Measurements from ENCODE around the gene RFTN1.

RFTN1 gene

DNA sequence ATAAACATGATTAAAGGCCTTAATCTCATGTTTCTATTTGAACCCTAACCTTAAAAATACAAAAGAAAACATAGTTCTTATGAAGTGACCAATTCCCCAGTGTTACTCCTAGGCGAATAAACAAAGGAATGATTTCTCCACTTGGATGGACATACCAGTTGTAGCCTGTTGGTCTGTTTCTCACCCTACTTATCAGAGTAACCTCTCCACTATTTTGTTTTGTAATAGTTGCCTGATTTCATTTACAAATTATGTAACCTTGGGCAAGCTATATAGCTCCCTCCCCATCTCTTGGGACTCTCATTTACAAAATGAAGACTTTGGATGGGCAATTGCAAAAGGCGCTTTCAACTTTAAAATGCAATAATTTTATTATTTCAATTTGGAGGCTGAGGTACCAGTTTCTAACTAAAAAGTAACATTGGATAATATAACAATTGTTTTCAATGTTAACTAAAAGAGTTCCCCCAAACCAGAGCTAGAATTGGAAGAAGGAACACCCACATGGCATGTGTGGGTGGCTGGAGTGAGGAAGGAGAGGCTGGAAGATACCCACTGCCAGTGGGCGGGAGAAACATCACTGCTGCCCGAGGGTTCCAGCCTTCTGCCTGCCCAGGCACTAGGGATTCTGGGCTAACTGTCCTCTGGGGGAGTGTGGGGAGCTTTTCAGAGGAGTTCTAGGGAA is 74.2 kb downstream of the RFTN1 start:
- no peak for DNase-seq (ENCODE audit: low read depth in 2 of 2, low spot score in 1 of 2)

DNA sequence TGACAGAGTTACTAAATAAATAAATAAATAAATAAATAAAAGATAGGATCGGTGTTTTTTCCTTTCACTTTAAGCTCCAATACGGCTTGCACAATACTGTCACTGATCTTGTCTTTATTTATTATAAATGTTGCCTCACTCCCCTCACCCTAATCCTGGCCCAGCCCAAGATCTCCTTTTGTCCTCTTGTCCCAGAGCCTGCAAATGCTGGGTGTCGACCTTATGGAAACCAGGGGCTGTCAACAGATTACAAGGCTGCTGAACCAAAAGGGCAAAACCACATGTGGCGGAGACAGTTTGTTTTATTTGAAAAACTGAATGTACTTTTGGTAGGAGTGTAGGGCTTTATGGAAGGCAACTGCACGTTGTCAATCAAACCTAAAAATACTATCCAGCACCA is 75.9 kb downstream of the RFTN1 start:
- DNase-seq (ENCODE audit: low read depth in 2 of 2, low spot score in 1 of 2) = no peak

DNA sequence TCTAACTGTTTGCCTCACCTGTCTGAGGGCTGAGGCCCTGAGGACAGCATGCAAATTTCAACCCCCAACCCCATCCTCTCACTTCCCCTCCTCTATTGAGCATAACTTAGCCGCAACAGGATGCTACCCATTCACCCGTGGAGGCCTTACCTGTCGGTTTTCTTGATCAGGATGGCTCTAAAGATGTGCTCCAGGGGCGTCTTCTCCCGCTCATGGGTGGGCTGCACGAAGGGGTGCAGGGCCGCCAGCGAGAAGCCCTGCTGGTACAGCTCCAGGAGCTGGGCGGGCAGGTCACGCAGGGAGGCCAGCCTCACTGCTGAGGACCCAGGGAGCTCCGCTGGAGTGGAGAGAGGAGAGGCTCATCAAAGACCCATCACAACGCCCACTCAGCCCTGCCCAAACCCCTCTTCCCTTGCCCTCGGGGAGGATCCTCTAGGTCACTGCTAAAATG is 79.8 kb downstream of the RFTN1 start:
- DNase-seq (ENCODE audit: low read depth in 2 of 2, low spot score in 1 of 2) = no peak

DNA sequence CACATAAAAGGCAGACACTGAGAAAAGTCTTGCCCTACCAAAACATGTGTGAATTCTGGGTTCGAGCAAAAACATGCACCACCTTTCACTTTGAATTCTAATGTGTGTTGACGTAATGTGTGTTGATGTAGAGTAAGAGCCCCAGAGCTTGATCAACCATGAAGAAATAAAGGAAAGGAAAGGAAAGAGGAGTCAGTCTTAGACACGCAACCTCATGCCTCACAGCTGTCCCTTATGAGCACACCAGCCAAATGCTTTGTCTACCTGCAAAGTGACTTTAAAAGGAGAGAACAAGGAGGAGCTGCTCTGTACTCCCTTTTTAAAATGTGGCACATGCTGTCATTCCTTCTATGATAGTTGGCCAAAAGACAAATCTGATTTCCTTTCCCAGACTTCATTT is 80.8 kb downstream of the RFTN1 start:
- DNase-seq (ENCODE audit: low read depth in 2 of 2, low spot score in 1 of 2) = no peak

DNA sequence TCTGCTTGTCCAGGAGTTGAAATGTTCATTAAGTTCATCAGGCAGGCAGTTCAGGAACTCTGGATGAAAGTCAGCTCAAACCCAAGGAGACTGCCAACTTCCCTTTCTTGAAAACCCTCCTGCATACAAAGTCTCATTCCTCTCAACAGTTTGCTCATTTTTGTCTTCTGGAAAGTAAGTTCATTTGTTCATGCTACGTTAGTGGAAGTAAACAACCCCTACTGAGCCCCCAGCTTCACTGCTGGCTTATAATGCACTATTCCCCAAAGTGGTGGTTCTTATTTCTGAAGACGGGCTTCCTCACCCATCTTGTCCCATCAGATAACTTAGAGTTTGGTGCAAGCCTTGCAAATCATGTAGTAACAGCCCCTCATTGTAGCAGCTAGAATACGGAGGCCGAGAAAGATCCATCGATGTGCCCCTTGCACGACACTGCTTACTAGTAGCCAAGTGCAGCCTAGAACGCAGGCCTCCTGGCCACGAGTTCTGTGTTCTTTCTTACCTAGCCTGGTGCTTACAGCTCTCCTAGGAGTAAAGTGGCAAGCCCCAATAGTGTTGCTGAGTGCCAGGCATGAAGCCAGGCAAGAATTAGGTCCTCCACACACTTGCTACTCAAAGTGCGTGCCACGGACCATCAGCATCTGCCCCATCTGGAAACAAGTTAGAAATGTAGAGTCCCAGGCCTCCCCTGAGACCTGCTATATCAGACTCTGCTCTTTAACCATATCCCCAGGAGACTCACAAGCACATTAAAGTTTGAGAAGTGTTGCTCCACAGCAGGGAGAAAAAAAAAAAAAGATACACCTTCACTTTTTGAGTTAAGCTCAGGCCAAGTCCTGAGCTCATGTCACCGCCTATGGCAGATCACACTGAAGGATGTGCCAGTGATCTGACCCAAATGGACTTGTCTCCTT is 82.5 kb downstream of the RFTN1 start:
- no peak for DNase-seq (ENCODE audit: low read depth in 2 of 2, low spot score in 1 of 2)

DNA sequence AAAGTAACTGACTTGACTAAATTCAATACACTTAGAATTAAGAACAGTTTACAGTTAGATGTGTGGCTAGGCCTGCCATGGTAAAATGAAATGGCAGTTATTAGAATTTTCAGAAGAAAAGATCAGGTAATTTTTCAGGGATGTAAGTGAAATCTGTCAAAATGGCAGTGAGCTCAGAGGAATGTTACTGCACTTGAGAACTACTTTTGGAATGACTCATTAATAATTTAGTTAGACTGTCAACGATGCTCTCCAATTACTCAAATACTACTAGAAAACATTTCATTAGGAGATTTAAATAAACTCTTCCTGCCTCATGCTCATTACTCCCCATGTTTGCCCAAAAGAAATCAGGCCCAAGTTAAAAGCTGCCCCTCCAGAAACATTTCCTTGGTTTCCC is 84.4 kb downstream of the RFTN1 start:
- no peak for DNase-seq (ENCODE audit: low read depth in 2 of 2, low spot score in 1 of 2)

DNA sequence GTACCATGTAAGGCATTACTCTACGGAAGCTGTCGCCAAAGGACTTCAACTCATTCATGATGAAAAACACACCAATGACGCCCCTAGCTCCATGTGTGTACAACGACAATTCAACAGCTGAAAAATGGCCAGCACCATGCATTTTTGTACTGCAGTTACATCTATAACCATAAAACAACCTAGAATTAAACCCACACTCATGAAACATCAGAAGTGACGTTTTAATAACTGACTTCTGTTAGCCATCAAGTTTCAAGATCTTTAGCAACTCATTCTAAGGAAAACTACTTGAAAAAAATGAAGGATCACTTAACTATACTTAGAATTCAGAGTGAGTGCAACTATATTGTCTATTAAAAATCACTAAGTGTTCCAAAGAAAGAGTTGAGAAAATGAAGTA is 84.9 kb downstream of the RFTN1 start:
- DNase-seq (ENCODE audit: low read depth in 2 of 2, low spot score in 1 of 2) = no peak

DNA sequence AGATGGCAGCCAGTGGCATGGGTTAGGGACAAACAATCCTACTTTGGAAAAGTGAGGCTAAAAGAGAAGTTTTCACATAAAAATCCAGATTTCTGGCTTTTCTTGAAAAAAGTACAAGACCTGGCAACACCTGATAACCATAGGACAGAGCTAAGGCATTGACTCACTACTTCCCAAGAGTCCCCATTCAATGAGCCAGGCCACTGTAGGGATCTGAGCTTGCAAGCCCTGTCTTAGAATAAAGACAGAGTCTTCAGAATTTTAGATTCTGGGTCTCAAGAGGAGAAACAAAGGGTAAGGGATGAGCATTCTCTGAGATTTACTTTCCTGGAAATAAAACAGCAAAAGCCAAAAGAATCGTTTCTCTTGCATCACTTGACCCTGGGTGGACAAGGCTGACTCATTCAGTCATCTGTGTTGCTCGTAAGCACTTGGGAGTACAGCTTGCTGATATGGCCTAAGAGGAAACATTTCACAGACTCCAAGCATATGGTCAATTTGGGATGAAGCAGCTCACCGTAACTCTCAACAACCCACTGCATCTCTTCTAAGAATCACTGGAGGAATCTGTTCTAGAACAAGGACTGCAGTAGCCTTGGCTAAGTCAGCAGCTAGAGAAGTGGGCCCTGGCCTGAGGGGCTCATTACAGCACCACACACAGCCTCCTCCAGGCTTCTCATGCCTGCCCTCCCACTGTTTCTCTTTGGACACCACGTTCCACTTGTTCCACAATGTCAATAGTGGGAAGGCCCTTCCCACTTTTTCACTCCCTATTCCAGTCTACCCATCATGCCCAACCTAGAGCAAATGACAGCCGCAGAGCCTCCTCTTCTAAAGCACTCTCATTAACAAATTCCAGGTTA is 86.2 kb downstream of the RFTN1 start:
- no peak for DNase-seq (ENCODE audit: low read depth in 2 of 2, low spot score in 1 of 2)

DNA sequence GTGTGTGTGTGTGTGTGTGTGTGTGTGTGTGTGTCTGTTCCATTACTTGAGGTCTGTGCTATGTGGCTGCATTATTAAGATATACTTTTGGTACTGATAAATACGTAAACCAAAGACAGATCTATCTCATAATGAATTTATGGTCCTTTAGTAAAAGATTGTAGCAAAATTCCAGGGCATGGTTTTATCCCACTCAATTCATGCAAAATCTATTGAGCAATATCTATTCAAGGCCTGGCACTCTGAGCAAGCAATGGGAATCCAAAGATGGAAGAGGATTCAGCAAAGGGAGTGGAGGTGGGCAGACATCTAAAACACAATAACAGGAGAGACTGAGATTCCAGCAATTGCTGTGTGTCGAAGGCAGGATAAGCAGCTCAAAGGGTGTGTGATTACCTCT is 86.8 kb downstream of the RFTN1 start:
- DNase-seq (ENCODE audit: low read depth in 2 of 2, low spot score in 1 of 2) = no peak

DNA sequence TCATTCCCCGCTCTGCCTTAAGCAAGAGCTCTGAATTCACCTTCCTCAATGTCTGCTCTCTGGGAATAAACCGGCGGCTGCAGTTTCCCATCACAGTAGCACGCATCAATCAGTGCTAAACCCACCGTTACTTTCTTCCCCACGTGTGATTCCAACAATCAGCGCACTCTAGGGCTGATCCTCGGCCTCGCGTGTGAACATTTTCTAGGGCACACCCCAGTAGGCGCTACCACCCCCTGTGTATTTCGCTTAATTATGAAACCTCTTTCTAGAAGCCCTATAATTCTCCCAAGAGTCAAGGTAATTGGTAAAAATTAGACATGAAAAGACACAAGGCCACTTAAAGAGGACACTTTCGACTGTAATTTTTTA is 87.5 kb downstream of the RFTN1 start:
- DNase-seq (ENCODE audit: low read depth in 2 of 2, low spot score in 1 of 2) = no peak

DNA sequence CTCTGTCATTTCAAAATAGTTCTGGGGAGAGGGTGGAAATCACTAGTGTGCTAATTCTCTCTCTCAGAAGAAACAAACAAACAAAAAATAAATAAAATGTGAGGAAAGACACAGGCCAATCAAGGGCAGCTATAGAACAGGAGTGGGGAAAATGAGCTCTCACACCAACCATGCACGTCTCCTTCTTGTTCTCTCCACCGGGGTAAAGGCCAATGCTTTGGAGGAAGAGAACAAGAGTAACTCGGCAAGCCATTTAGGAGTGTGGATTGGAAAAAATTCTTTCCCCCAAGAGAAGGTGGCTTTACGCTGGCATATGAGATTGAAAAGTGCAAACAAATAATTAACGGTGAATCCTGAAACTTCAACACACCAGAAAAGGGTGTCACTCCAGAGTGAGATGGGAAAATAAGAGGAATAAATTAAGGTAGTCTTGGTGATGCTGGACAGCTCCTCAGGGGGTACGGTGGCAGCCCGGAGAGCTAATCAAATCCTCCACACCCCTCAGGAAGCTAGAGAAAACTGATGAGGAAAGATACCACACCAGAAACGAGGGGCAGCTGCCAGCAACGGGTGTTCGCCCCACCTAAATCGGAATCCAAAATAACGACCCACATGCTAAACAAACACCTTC is 88.0 kb downstream of the RFTN1 start:
- DNase-seq (ENCODE audit: low read depth in 2 of 2, low spot score in 1 of 2) = no peak

DNA sequence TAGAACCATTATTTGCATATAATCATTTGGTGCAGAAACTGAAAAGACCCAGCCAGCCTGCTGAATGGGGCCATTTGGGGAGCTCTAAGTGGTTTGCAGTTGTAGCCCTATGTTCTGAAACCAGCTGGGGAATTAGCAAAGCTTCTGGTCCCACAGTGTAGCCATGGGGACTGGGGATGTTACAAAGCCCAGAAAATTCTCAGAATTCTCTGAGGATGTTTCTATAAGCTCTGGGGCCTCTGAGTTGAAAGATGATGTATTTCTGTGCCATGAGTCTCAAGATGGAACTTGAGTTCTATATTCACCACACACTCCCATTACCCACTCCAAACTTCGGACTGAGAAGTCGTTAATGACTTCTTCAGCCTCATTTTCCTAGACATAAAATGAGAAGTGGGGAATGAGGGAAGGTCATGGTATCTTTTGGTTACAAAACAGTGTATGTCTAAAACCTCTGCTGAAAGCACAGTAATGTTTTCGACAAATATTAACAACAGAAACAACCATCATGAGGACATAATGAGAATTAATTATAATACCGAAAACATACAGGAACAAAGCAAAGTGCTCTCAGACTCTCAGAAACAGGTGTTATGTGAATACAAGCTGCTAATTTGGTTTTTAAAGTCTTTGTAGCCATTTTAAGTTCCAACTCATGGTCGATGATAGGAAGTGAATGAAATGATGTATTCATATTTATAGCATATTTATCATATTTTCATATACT is 89.4 kb downstream of the RFTN1 start:
- no peak for DNase-seq (ENCODE audit: low read depth in 2 of 2, low spot score in 1 of 2)

DNA sequence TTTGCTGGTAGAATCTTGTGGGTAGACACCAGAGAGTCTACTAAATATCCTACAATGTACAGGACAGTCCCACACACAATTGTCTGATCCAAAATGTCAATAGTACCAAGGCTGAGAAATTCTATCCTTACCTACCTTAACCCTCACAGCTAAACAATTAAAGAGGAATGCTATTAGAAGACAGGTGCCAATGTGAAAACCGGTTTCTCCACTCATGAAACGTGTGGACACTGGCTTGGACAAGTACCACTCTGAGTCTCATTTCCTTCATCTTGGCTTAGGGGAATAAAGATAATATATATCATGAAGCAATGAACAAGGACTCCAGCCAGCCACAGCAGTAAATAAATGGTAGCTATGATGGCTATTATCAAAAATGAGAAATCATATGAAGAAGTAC is 90.2 kb downstream of the RFTN1 start:
- no peak for DNase-seq (ENCODE audit: low read depth in 2 of 2, low spot score in 1 of 2)

DNA sequence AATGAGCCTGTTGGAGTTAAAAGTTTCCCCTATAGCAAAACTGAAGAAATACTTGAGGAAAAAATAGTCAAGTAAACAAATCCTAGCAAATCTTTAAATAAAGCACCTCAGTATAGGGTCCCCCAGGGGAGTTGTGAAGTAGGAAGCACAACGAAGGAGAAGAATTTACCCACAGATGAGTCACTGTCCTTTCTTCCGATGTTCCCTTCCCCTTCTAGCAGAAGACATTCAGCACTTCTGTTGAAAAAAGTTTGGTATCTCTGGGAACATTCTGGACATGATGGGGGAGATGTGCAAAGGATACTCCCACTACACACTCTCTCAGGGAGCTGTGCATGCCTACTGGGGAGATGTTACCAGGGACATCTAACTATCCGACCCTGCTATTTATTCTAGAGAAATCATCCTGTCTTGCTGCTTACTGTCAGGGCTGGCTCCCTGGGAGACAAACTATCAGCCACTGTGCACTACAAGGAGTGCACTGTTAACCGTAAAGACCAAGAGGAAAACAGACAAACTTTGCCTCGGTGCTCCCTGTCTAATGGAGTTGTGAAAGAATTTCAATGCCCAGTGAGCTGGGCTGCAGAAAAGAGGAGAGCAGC is 93.8 kb downstream of the RFTN1 start:
- no peak for DNase-seq (ENCODE audit: low read depth in 2 of 2, low spot score in 1 of 2)

DNA sequence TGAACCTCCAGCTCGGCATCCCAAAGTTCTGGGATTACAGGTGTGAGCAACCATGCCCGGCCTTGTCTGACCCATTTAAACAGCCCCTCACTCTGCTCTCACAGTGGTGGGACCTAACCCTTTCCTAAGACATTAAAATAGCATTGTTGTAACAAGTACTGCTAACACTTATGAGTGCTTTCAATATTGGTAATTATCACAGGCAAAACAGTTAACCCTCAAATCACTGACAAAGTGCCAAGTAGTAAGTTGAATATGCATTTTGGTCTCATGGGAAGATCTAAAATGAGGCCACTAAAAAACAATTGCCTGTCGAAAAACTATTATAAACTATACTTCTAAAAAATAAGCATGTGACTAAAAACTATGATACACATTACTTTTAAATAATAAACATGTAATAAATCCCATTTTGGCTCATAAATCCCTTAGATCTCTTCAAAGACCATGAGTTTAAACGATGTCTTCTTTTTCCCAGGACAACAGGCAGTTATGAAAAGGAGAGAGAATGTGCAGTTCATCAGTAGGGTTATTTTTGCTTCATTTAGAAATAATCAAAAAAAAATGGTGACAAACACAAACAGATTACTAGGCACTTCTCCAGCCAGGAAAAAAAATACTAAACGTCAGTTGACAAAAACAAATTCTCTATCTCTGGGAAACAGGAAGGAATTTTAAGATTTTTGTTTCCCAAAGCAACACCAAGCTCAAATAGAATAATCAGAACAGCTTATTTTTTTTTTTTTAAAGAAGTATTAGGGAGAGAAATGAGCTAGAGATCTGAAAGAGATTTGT is 95.4 kb downstream of the RFTN1 start:
- no peak for DNase-seq (ENCODE audit: low read depth in 2 of 2, low spot score in 1 of 2)

DNA sequence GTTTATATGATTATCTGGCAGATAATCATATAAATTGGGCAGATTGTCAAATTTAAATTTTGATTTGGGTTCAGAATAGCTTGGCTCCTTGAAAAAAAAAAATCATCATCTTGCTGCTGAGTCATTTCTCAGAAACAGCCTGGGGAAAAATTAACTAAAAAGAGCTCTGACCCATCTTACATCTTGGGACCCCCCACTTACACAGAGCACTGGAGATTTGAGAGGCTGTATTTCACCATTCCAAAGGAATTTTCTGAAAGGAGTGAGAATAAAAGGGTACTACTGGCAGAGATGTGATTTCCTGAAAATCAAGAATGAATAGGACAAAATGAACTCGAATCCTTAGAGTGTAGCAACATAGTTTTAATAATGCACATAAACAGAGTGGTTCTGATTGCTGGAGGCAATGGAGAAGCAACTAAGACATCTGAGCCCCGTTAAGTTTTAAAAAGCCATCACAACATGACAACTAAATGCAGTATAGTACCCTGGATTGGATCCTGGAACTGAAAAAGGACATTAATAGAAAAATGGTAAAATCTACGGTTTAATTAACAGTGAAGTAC is 97.5 kb downstream of the RFTN1 start:
- DNase-seq (ENCODE audit: low read depth in 2 of 2, low spot score in 1 of 2) = no peak

DNA sequence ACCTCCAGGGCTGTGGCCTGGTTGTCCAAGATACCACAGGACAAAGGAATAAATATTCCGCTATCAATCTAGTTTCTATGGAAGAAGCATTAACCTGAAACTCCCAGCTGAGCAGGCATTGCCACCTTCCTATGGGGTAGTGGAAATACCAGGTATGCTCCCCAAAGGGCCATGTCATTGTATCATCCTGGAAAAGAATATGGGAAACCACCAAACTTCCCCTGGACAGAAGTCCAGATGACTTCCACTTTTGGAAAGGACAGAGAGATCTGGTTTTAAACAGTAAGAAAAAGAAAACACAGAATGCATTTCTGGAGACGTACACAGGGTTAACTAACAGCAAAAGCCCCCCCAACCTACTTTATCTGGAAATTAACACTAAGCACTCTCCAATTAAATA is 100.2 kb downstream of the RFTN1 start:
- DNase-seq (ENCODE audit: low read depth in 2 of 2, low spot score in 1 of 2) = no peak

DNA sequence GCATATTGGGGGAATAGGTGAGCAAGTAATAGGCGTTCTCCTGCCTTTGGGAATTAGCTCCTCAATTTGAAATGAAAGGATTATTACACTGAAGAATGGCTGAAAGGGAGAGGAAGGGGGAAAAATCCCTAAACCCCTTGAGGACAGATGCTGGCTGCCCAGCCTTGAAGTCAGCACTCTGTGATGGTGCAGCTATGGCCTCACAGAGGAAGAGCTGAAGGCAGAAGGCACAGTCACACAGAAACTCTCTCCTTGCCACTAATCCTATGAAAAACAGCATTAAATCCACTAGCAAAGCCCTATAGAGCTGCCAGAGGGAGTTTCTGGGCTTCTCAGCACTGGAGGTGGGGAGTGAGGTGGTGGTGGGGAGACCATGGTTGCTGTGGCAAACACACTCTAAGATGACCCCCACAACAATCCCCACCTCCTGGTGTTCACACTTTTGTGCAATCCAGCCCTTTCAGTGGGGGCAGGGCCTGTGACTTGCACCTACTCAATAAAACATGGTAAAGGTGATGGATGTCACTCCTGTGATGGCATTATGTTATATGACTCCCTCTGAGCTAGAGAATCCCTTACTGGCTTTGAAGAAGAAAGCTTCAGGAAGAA is 101.2 kb downstream of the RFTN1 start:
- no peak for DNase-seq (ENCODE audit: low read depth in 2 of 2, low spot score in 1 of 2)

DNA sequence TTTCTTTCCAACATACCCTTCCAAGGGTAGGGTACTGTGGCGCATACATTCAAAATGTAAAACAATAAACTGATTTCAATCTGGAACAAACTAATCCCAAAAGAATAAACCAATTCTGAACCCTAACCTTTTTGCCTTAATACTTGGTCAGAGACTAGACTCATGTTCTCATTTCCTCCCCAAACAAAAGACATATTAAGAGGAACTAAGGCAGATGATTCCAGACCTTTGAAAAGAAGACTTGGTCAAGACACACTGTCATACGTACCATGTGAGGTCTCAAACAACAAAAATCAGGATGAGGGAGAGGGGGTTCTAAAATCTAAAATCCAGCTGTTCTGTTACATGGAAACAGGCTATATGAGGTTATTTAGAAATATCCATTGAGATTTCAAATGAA is 102.1 kb downstream of the RFTN1 start:
- no peak for DNase-seq (ENCODE audit: low read depth in 2 of 2, low spot score in 1 of 2)

All from stimulated activated CD8-positive, alpha-beta memory T cell treated with anti-CD3 and anti-CD28 coated beads, Interleukin-4, amount 100 ng/mL, for 4 hours (primary cell).